ENCODE results near the gene CLDN14.

Gene CLDN14

DNA sequence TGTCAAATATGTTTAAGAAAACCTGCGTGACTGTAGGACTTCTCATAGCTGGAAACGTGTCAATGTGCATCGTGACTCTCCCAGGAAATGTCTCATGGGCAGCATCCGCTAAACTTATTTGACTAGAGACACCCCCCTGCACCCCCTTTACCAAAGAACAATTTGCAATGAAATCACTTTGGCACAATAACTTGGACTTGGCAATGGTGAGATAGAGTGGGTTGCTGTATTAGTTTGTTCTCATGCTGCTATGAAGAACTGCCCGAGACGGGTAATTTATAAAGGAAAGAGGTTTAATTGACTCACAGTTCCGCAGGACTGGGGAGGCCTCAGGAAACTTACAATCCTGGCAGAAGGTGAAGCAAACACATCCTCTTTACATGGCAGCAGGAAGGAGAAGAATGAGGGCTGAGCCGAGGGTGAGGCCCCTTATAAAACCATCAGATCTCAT is 13.8 kb downstream of the CLDN14 start:
- no peak for DNase-seq

DNA sequence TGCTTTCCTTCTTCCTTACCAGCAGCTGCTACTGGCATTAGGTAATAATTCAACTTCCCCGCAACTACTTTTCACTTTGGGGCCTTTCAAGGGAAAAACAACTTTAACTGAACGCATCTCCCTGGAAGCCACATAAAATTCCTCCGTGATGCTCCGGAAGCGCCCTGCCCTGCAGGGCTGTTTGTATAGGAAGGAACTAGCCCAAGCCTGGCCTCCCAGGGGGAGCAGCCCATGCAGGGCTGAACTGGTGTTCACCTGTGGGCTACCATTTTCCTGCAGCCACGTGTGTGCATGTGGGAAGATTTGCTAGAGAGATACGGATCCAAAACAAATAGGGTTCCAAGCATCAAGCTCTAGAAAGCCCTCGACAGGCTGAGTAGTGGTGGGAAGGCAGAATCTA is 14.4 kb downstream of the CLDN14 start:
- no peak for DNase-seq

GRCh38 chr21:36464590-36464989 is 15.3 kb downstream of the CLDN14 start:
- no peak for DNase-seq

GRCh38 chr21:36463991-36464390 is 15.9 kb downstream of the CLDN14 start:
- DNase-seq = no peak

GRCh38 chr21:36463204-36463603 is 16.7 kb downstream of the CLDN14 start:
- DNase-seq = no peak

- DNase-seq = no peak
These were observed 17.9 kb downstream of the CLDN14 start for GRCh38 chr21:36461918-36462486.

DNA sequence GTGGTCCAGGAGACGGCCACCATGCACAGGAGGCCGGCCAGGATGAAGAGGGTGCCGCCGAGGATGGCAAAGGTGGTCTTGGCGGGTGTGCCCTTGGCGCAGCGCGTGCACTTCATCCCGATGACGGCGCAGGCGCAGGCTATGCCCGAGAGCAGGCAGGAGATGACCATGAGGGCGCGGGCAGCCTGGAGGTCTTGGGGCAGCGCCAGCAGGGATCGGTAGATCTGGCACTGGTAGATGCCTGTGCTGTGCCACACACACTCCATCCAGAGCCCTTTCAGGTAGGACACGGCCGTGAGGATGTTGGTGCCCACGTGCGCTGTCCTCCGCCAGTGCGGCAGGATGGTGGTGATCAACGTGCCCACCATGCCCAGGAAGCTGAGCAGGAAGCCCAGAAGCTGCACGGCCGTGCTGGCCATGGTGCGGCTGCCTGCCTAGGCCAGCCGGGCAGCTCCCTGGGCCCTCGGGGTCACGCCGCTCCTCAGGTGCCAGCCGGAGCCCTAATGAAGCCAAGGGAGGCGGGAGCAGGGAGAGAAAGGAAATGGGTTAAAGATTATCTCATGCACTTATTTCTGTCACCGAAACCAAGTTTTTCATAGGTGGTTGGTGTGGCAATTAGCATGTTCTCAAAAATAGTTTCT is 18.5 kb downstream of the CLDN14 start:
- DNase-seq = no peak

- no peak for DNase-seq
These were observed 19.1 kb downstream of the CLDN14 start for GRCh38 chr21:36460866-36461265.

GRCh38 chr21:36459098-36459497 is 20.8 kb downstream of the CLDN14 start:
- no peak for DNase-seq

DNA sequence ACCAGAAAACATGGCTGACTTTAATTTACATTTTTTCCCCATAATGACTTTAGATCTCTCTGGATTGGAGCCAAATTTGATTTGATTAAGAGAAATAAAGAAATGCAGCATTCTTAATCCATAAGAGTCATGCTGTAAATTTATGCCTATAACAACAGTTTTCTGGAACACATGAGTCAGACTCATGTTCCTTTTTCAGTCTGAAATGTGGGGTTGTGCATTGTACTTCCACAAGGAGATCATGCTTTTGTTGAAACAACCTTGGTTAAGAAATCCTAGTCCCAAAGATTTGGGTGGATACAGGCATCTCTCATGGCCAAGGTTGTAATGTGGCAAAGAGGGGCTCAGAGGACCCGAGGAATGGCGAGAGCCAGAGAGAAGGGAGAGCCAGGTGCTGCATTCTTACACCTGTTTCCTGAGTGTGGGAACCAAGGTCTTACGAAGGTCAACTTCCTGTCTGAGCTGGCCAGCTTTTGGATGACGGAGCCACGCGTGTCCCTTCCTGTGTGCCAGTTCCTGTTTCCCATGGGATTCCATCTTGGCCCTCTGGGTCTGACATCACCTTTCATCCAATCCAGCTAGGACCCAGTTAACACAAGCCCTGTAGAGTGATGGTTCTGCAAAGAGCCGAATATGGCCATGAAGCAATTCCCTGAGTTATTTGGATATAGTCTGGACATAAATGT is 23.1 kb downstream of the CLDN14 start:
- DNase-seq = no peak

- DNase-seq = no peak
These were observed 25.2 kb downstream of the CLDN14 start for GRCh38 chr21:36454706-36455105.

- no peak for DNase-seq
These were observed 25.8 kb downstream of the CLDN14 start for GRCh38 chr21:36454093-36454531.

- DNase-seq = no peak
These were observed 27.6 kb downstream of the CLDN14 start for GRCh38 chr21:36452281-36452825.

DNA sequence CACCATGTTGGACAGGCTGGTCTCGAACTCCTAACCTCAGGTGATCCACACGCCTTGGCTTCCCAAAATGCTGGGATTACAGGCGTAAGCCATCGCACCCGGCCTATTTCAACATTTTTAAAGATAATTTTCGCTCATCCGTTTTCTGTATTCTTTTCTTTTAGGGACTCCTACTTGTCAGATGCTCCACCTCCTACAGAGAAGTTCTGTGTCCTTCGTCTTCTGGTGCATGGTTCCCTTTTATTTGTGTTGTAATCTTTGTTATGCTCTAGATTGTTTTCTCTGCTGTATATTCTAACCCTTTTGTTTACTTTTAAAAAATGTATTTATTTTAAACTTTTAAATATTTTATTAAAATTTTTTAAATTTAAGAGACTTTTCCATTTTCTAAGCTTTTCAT is 28.4 kb downstream of the CLDN14 start:
- DNase-seq = no peak

DNA sequence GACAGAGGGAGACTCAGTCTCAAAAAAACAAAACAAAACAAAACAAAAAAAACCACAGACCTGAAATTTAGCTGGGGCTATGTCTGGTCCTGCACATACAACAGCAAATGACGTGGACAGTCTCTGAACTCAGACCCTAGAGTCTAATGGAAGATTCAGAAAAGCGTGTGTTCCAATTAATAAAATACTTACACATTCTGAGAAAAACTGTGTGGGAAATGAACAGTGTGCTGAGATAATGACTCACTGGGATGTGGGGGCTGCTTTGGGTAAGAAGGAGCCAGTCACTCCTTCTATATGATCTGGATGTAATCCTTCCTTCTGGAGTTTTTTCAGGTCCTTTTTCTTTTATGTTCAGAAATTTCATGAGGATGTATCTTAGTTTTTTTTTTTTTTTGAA is 29.4 kb downstream of the CLDN14 start:
- DNase-seq = no peak

DNA sequence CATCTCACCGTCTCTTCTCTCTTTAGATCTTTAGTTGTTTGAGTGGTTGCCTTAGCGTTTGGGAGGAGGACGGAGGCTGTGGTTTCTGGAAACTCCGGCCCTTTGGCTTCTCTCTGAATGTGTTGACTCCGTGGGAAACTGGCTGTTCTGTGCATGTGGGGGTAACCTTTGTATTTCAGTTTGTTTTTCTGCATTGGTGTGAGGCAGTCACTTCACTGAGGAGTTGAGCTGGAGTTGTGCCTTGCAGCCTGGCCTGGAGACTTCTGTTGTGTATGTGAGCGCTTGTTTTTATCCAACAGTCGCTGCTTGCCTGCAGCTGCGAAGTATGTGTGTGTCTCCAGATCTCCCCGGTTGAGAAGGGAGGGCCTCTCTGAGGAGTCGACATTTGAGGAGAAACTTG is 33.6 kb downstream of the CLDN14 start:
- no peak for DNase-seq

DNA sequence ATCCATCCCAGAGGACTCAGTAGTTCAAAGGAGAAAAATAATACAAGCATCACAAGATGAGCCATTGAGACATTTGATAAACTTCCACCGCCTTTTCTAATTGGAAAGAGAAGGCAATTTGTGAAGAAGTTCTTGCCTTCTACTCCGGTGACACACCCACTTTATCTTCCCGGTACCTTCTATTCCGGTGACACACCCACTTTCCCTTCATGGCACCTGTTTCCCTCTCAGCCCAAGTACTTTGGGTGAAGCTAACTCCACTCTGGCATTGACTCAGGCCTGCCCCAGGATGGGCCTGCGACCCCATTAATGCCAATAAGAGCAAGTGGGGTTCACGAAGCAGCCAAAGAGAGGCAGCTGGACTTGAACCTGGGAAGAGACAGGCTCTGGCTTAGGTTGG is 38.2 kb downstream of the CLDN14 start:
- no peak for DNase-seq

DNA sequence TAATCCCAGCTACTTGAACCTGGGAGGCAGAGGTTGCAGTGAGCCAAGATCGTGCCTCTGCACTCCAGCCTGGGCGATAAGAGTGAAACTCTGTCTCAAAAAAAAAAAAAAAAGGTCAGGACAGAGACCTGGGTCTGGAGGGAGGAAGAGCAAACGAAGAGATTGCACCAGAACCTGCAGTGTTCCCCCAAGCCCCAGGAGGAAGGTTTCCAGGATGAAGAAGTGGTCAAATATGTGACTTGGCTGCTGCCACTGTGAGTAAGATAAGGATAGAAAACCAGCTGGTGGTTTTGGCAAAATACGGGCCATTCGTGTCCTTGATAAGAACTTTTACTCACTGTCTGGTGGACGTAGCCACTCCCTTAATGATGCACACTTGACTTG is 42.2 kb downstream of the CLDN14 start:
- no peak for DNase-seq

- no peak for DNase-seq
These were observed 42.8 kb downstream of the CLDN14 start for GRCh38 chr21:36436829-36437744.

DNA sequence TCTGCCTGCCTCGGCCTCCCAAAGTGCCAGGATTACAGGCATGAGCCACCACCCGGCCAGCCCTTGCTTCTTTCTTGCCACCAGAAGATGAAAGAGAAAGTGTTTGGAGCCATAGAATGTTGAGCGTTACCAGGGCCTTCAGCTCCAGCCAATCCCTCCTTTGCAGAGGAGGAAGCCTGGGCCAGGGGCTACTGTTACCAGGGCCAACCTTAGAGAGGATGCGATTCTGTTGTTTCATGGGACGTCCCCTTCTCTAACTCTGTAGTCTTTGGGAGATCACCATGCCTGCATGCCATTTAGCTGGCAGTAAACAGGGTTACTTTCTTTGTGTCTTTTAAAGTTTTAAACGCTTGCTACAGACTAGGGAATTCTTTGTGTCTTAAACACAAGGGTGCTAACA is 45.8 kb downstream of the CLDN14 start:
- no peak for DNase-seq

DNA sequence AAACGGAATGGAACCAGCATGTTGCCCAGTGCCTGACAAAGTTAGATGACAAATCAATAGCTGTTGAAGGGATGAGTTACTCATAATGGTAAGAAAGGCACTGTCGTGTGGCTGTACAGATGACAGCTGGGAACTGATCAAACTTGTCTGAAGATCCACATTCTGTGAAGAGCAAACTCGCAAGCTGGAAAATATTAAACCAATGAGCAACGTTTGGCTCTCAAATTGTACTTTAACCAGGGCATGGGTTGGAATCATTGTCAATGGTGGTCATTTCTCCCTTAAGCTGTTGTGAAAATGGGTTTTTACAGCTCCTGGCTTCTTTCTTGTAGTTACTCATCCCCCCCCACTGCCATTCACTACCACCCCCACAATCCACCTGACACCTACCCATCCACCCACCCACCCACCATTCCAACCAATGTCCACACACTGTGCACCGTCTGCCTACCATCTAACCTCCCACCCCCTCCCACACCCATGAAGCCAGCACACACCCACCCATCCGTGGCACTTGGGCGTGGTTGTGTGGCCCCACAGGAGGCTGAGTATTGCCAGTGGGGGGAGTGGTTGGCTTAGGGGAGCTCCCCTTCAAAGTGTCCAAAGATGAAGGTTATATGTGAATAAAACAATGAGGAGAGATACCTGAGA is 46.7 kb downstream of the CLDN14 start:
- no peak for DNase-seq

GRCh38 chr21:36431252-36431651 is 48.7 kb downstream of the CLDN14 start:
- DNase-seq = no peak

DNA sequence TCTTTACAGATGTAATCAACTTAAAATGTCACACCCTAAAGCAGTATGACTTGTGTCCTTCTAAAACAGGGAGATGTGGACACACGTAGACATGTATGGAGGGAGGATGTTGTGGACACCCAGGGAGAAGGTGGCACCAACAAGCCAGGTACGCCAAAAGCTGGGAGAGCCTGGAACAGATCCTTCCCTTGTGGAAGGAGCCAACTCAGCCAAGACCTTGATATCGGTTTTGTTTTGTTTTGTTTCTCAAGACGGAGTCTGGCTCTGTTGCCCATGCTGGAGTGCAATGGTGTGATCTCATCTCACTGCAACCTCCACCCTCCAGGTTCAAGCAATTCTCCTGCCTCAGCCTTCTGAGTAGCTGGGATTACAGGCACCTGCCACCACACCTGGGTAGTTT is 49.1 kb downstream of the CLDN14 start:
- no peak for DNase-seq

Data from activated naive CD4-positive, alpha-beta T cell treated with Interleukin-2 at 50 U/mL for 16 hours (primary cell).